SW 1271 (cell line): ENCODE measurements around the gene KAT6B.
"Not testable (repeated sequence)": the region's sequence is repeated elsewhere in the genome, so short reads cannot be mapped to it uniquely, and the experiment has no call there.

Source experiments
- DNase-seq, 2 experiments: peaks; one replicate each; lab custom pipeline; 2025; lab: John Stamatoyannopoulos, UW

Gene KAT6B

GRCh38 chr10:74826142-74827044, at the start of gene KAT6B:
KAT6B (plus strand) TSS chr10:74826600; CDS start chr10:74842858, 16,258 bp downstream.
- DNase-seq, result peak; percentile 97 to 99

GRCh38 chr10:74778436-74779094, 47.8 kb upstream of the KAT6B start:
- no peak for DNase-seq

GRCh38 chr10:74781870-74782269, 44.5 kb upstream of the KAT6B start:
- not testable (repeated sequence) for DNase-seq

- no peak for DNase-seq
Measured at GRCh38 chr10:74784462-74784861, 41.9 kb upstream of the KAT6B start.

- DNase-seq, result no peak
Measured at GRCh38 chr10:74786126-74786525, 40.3 kb upstream of the KAT6B start.

GRCh38 chr10:74787457-74787856, 38.9 kb upstream of the KAT6B start:
- no peak for DNase-seq

GRCh38 chr10:74791979-74792378, 34.4 kb upstream of the KAT6B start:
- DNase-seq, result not testable (repeated sequence)

- no peak for DNase-seq
Measured at GRCh38 chr10:74792726-74793125, 33.7 kb upstream of the KAT6B start.

- not testable (repeated sequence) for DNase-seq
Measured at GRCh38 chr10:74793240-74793639, 33.2 kb upstream of the KAT6B start.

- DNase-seq, result no peak
Measured at GRCh38 chr10:74794531-74794930, 31.9 kb upstream of the KAT6B start.

- no peak for DNase-seq
Measured at GRCh38 chr10:74797550-74797949, 28.9 kb upstream of the KAT6B start.

GRCh38 chr10:74799721-74800221, 26.6 kb upstream of the KAT6B start:
- no peak for DNase-seq

- no peak for DNase-seq
Measured at GRCh38 chr10:74801447-74801846, 25.0 kb upstream of the KAT6B start.

- no peak for DNase-seq
Measured at GRCh38 chr10:74808501-74808900, 17.9 kb upstream of the KAT6B start.

GRCh38 chr10:74810087-74810486, 16.3 kb upstream of the KAT6B start:
- DNase-seq, result no peak

- DNase-seq, result no peak
Measured at GRCh38 chr10:74813381-74814259, 12.8 kb upstream of the KAT6B start.

GRCh38 chr10:74814797-74815196, 11.6 kb upstream of the KAT6B start:
- DNase-seq, result no peak

GRCh38 chr10:74816824-74817498, 9.4 kb upstream of the KAT6B start:
- no peak for DNase-seq

GRCh38 chr10:74821501-74821900, 4.9 kb upstream of the KAT6B start:
- DNase-seq, result no peak

GRCh38 chr10:74822101-74822500, 4.3 kb upstream of the KAT6B start:
- DNase-seq, result no peak

GRCh38 chr10:74822521-74823089, 3.8 kb upstream of the KAT6B start:
- DNase-seq, result no peak
